ENCODE results near the gene ORMDL1. TPM values are rescaled to one million over a fixed set of nuclear protein-coding genes. Genes with fewer than 3 reads are reported as not detected.

The ORMDL1 gene
- total RNA-seq, 4 donors from 2014 or later: 73.1 to 124 (median 90.0) TPM

DNA sequence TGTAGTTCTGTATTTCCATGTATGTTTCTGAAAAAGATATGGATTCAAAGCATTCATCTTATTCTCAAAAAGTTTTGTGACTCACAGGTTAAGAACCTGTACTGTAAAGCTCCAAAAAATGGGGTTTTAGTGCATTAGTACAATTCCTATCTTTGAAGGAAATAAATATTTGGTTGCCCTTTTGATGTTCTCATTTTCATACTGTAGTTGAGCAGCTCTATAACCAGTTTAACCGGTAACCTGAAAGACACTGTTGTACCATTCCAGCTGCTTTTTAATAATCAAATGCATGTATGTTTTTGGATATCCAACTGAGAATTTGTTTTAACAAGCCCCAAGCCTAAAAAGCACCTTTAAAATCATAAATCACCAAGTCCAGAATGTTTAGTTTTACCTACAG, 11.9 kb downstream of the ORMDL1 start:
- intact Hi-C loops (cut with DNase I): no loop called here
- no peak overlapping the region for H3K4me3 ChIP-seq (replicated peaks in 1 of 3)
- H3K27ac ChIP-seq: no peak overlapping the region
- 95 to 100% methylated on average over 1 of the region's 1 CpG for WGBS, 2 donors
- H3K9me3 ChIP-seq: no peaks in the 10 kb centered on the region
- DNase-seq: no peak
- H3K36me3 ChIP-seq: peaks cover 5 to 24% of the 10 kb centered on the region in 2 donors
- TF ChIP-seq POLR2A (IDR thresholded peaks at IDR 0.05): no peak
- TF ChIP-seq, protein P1, sequence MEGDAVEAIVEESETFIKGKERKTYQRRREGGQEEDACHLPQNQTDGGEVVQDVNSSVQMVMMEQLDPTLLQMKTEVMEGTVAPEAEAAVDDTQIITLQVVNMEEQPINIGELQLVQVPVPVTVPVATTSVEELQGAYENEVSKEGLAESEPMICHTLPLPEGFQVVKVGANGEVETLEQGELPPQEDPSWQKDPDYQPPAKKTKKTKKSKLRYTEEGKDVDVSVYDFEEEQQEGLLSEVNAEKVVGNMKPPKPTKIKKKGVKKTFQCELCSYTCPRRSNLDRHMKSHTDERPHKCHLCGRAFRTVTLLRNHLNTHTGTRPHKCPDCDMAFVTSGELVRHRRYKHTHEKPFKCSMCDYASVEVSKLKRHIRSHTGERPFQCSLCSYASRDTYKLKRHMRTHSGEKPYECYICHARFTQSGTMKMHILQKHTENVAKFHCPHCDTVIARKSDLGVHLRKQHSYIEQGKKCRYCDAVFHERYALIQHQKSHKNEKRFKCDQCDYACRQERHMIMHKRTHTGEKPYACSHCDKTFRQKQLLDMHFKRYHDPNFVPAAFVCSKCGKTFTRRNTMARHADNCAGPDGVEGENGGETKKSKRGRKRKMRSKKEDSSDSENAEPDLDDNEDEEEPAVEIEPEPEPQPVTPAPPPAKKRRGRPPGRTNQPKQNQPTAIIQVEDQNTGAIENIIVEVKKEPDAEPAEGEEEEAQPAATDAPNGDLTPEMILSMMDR (IDR thresholded peaks at IDR 0.05): no peak
- no peaks in the 10 kb centered on the region for H3K27me3 ChIP-seq
- H3K4me1 ChIP-seq: no peaks in the 10 kb centered on the region

DNA sequence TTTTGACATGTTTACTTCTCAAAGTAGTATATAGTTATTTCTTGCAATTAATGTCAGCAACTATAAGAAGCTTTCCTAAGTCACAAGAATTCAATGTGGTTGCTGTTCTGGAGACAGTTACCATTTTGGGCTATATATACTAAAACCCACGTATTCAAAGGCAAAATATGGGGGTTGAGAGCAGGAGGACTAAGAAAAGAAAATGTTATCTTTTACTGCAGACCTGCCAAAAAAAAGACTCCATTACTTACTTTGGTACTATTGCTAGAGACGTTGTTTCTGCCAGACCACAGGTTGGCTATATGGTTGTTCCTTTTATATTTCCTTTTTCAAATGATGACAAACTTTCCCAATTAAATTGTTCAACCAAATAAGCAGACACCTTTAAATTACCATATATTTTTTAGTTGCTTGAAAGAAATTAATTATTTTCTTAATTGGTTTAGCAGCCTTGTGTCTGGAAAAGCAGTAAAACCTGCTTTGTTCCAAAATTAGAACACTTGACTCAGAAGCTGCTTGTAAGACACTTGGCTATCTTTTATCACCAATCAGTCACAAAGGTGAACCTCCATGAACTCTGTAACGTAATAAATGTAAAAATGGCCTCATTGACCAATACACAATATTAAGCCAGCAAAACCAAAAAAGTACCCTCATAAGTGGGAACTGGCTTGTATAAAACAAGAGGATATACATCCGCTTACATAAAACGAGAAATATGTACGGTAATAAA, 13.4 kb downstream of the ORMDL1 start:
- Histone ChIP-seq H3K4me1 (no peaks in the 10 kb centered on the region), H3K9me3 (no peaks in the 10 kb centered on the region), H3K27me3 (no peaks in the 10 kb centered on the region), H3K27ac (no peak overlapping the region), H3K4me3 (replicated peaks in 1 of 3) (no peak overlapping the region), H3K36me3 (peaks cover 5 to 24% of the 10 kb centered on the region in 2 donors)
- intact Hi-C loops (cut with DNase I): no loop called here
- TF ChIP-seq, protein P1 (IDR thresholded peaks at IDR 0.05): no peak
- TF ChIP-seq POLR2A (IDR thresholded peaks at IDR 0.05): no peak
- DNase-seq: no peak
- WGBS, 2 donors: 68 to 73% methylated on average over 6 of the region's 6 CpGs

DNA sequence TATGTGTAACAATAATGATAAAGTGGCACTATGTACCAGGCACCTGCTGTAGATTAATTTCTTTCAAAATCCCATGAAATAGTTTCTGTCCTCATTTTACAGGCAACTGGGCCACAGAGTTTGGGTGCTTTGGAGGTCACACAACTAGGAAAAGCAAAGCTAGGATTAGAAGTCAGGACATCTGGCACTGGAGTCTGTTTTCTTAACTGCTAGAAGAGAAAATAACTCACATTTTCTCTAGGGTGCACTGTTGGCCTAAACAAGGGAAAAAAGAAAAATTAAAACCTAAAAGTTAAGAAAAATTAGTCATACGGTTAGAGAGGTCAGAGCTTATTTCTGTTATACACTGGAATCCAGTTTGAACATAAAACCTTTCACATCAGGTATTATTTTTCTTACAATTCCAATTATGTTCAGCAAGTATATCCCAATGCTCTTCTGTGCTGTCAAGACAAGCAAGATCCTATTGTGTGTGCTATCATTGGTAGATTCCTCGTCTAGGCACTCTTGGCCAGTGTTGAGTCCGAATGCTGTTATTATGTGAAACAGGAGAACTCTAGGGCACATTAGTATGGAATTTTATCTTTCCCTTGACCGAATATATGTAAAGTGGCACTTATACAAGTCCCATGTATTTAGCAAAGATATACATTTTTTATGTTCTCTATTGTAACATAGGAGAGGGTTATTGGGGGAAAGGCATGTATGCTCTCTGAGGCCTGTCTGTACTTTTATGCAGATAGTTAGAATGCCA, 20.1 kb downstream of the ORMDL1 start:
- Histone ChIP-seq H3K4me3 (replicated peaks in 1 of 3) (no peak overlapping the region), H3K9me3 (no peaks in the 10 kb centered on the region), H3K4me1 (peaks cover 3 to 5% of the 10 kb centered on the region in 2 donors), H3K36me3 (no peaks in the 10 kb centered on the region), H3K27ac (no peak overlapping the region), H3K27me3 (no peaks in the 10 kb centered on the region)
- DNase-seq: no peak
- 76 to 77% methylated on average over 4 of the region's 4 CpGs for WGBS, 2 donors
- no peak for TF ChIP-seq POLR2A (IDR thresholded peaks at IDR 0.05)
- TF ChIP-seq, protein P1 (IDR thresholded peaks at IDR 0.05): no peak
- intact Hi-C loops (cut with DNase I): no loop called here

DNA sequence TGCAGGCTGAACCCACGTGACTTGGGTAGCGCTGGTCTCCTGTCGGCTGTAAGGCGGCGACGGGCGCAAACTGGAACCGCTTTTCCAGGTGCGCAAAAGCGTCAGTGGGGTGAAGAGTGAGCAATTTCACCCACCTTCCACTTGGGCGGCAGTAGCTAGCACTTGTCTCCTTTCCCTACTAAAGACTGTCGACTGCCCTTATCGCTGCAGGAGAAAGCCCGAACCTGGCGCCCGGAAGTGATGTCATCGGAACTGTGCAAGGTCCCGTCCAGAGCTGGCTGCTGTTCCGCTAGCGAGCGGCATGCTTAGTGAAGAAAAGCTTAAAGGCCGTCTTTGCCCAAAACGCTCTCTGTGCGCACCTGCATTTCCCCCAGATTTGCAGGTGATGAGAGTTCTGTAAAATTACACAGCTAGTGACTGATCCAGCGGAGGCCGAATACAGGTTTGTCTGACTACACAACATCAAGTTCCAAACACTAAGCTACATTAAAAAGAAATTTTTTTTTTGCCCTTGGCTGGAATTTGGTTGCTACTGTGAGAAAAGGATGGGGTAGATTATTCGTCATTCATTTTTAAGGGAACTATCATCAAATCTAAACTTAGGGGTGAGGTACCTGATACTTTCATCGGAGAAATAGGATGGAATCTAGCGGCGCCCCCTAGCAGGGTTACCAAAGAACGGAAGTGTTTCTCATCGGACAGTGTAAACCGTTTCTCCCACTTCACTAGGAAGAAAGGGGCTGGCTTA, 21.4 kb downstream of the ORMDL1 start, which contains the start of gene OSGEPL1:
TSS of gene OSGEPL1 (minus strand) at position 242 of the 748 bp plus-strand sequence. CDS start 1,152 bp downstream, outside the sequence.
- Histone ChIP-seq H3K27ac (peak within 1 kb of the TSS; percentile 79 to 88 (median 88)), H3K27me3 (no peaks in the 10 kb centered on the region), H3K36me3 (no peaks in the 10 kb centered on the region), H3K4me1 (peaks cover 3 to 5% of the 10 kb centered on the region in 2 donors), H3K4me3 (replicated peaks in 1 of 3) (peak within 1 kb of the TSS; percentile 52 to 80 (median 69)), H3K9me3 (no peaks in the 10 kb centered on the region)
- TF ChIP-seq, protein P1 (IDR thresholded peaks at IDR 0.05): peak in 4 of 6 experiments; percentile 24 to 45 (median 30)
- peak in 1 of 2 donors; percentile 46 for TF ChIP-seq POLR2A (IDR thresholded peaks at IDR 0.05)
- peak; percentile 95 to 96 for DNase-seq
- 1% methylated on average over 27 to 33 of the region's 33 CpGs for WGBS, 2 donors
- intact Hi-C loops (cut with DNase I): no loop called here

All from thyroid gland (tissue), 4 donors.